LHCN-M2 (cell line): ENCODE results near the gene TP53I13. TPM values are rescaled to one million over a fixed set of nuclear protein-coding genes. Genes with fewer than 3 reads are reported as not detected.

Experiments used
- DNase-seq: peaks from one replicate; pipeline ENCODE4 v3.0.0-alpha.2; 2012; ENCODE audit warnings: low read depth
- total RNA-seq: library from RNA; depleted of rRNA; stranded (reverse); fragments of >200 nt; gene quantifications from 2 replicates; pipeline ENCODE4 v1.2.3, GENCODE V29; 2014

TP53I13 gene
- total RNA-seq, 1 experiment from 2014 or later, result 61.2 TPM

GRCh38 chr17:29566473-29567303, 1.8 kb upstream of the TP53I13 start, which contains the start of gene ABHD15:
Gene ABHD15 (minus strand): TSS chr17:29567037. CDS start chr17:29566966, 71 bp downstream.
- DNase-seq, result peak; percentile 61

GRCh38 chr17:29567304-29567553, 1.3 kb upstream of the TP53I13 start:
- no peak for DNase-seq

- DNase-seq, result peak; percentile 65
These were observed 759 bp upstream of the TP53I13 start for GRCh38 chr17:29567554-29568330.

- peak; percentile 49 for DNase-seq
These were observed 897 bp downstream of the TP53I13 start for GRCh38 chr17:29569245-29569950.

GRCh38 chr17:29570521-29570920, 2.0 kb downstream of the TP53I13 start:
- no peak for DNase-seq

- DNase-seq, result no peak
These were observed 3.0 kb downstream of the TP53I13 start for GRCh38 chr17:29571486-29571882.

- DNase-seq, result no peak
These were observed 3.6 kb downstream of the TP53I13 start for GRCh38 chr17:29571883-29572681.

GRCh38 chr17:29572691-29573557, 4.4 kb downstream of the TP53I13 start:
- no peak for DNase-seq

GRCh38 chr17:29573558-29573869, 5.0 kb downstream of the TP53I13 start:
- no peak for DNase-seq

GRCh38 chr17:29573871-29574731, 5.6 kb downstream of the TP53I13 start:
- no peak for DNase-seq

- DNase-seq, result no peak
These were observed 6.4 kb downstream of the TP53I13 start for GRCh38 chr17:29574732-29575510.

- no peak for DNase-seq
These were observed 7.2 kb downstream of the TP53I13 start for GRCh38 chr17:29575511-29576213.

GRCh38 chr17:29576214-29577000, 7.9 kb downstream of the TP53I13 start:
- DNase-seq, result no peak

GRCh38 chr17:29577001-29577370, 8.5 kb downstream of the TP53I13 start:
- DNase-seq, result no peak

GRCh38 chr17:29577385-29578211, 9.1 kb downstream of the TP53I13 start:
- no peak for DNase-seq

GRCh38 chr17:29578626-29579485, 10.4 kb downstream of the TP53I13 start:
- DNase-seq, result no peak
